ENCODE results near the gene BTBD19. TPM values are rescaled to one million over a fixed set of nuclear protein-coding genes. Genes with fewer than 3 reads are reported as not detected.
"Not testable (repeated sequence)": the region's sequence is repeated elsewhere in the genome, so short reads cannot be mapped to it uniquely, and the experiment has no call there.

Gene BTBD19
- total RNA-seq, 6 donors from 2014 or later: 5.1 to 63.9 (median 17.8) TPM

- no peaks in the 10 kb centered on the region for H3K9me3 ChIP-seq
- WGBS, 2 donors: 1 to 3% methylated on average over 8 to 16 of the region's 16 CpGs
- H3K36me3 ChIP-seq: peaks cover 17 to 45% (median 41%) of the 10 kb centered on the region in 4 donors
- H3K27ac ChIP-seq: peak overlapping the region; percentile 93 to 99 (median 98)
- peak overlapping the region in 1 of 4 donors; percentile 31 for H3K4me3 ChIP-seq
- DNase-seq (peak; percentile 86 to 99), ATAC-seq (ENCODE audit: low FRiP score in 2 of 2) (peak; percentile 85 to 92)
- H3K27me3 ChIP-seq: no peaks in the 10 kb centered on the region
- TF ChIP-seq POLR2AphosphoS5 (IDR thresholded peaks at IDR 0.05) (peak; percentile 89 to 90), CTCF (IDR thresholded peaks at IDR 0.05) (peak in 2 of 6 experiments; percentile 17 to 37), POLR2A (IDR thresholded peaks at IDR 0.05) (peak in 3 of 4 donors; percentile 23 to 62 (median 24)), EP300 (IDR thresholded peaks at IDR 0.05) (peak in 3 of 4 donors; percentile 26 to 94 (median 87))
- peaks cover 69 to 95% (median 88%) of the 10 kb centered on the region in 4 donors for H3K4me1 ChIP-seq
Measured at GRCh38 chr1:44807364-44808062, 810 bp upstream of the BTBD19 start.

GRCh38 chr1:44808938-44809917 lies 905 bp downstream of the BTBD19 start:
- ATAC-seq (ENCODE audit: low FRiP score in 2 of 2) (peak in 1 of 2 donors; percentile 3), DNase-seq (peak in 1 of 2 donors; percentile 79)
- Histone ChIP-seq H3K9me3 (no peaks in the 10 kb centered on the region), H3K4me3 (peak overlapping the region in 3 of 4 donors; percentile 6 to 31 (median 14)), H3K36me3 (peaks cover 7 to 28% (median 24%) of the 10 kb centered on the region in 4 donors), H3K27ac (peak overlapping the region; percentile 93 to 99 (median 98)), H3K4me1 (peaks cover 69 to 91% (median 85%) of the 10 kb centered on the region in 4 donors), H3K27me3 (no peaks in the 10 kb centered on the region)
- WGBS, 2 donors: 24 to 45% methylated on average over 4 to 6 of the region's 6 CpGs
- peak in 1 of 4 donors; percentile 62 for TF ChIP-seq POLR2A (IDR thresholded peaks at IDR 0.05)
- TF ChIP-seq CTCF (IDR thresholded peaks at IDR 0.05): peak in 2 of 6 experiments; percentile 13 to 26
- TF ChIP-seq EP300 (IDR thresholded peaks at IDR 0.05): peak in 2 of 4 donors; percentile 32 to 41
- peak; percentile 59 to 83 for TF ChIP-seq POLR2AphosphoS5 (IDR thresholded peaks at IDR 0.05)

GRCh38 chr1:44810101-44810761 lies 1.9 kb downstream of the BTBD19 start:
- H3K27ac ChIP-seq: peak overlapping the region; percentile 93 to 99 (median 98)
- ATAC-seq (ENCODE audit: low FRiP score in 2 of 2): no peak
- H3K4me1 ChIP-seq: peaks cover 70 to 96% (median 82%) of the 10 kb centered on the region in 4 donors
- H3K4me3 ChIP-seq: peak overlapping the region in 1 of 4 donors; percentile 31
- no peaks in the 10 kb centered on the region for H3K27me3 ChIP-seq
- WGBS, 2 donors: 23 to 51% methylated on average over 6 to 12 of the region's 12 CpGs
- no peak for TF ChIP-seq CTCF (IDR thresholded peaks at IDR 0.05)
- TF ChIP-seq POLR2AphosphoS5 (IDR thresholded peaks at IDR 0.05): peak in 1 of 2 donors; percentile 4
- no peak for TF ChIP-seq POLR2A (IDR thresholded peaks at IDR 0.05)
- TF ChIP-seq EP300 (IDR thresholded peaks at IDR 0.05): no peak
- no peaks in the 10 kb centered on the region for H3K9me3 ChIP-seq
- H3K36me3 ChIP-seq: peaks cover 2 to 18% (median 14%) of the 10 kb centered on the region in 4 donors
- DNase-seq: peak; percentile 82 to 85

GRCh38 chr1:44810762-44811105 lies 2.4 kb downstream of the BTBD19 start:
- WGBS, 2 donors: 84 to 88% methylated on average over 4 of the region's 4 CpGs
- Histone ChIP-seq H3K36me3 (peaks cover 0 to 13% (median 10%) of the 10 kb centered on the region in 4 donors), H3K27ac (peak overlapping the region; percentile 93 to 99 (median 98)), H3K4me1 (peaks cover 68 to 96% (median 80%) of the 10 kb centered on the region in 4 donors)
- ATAC-seq (ENCODE audit: low FRiP score in 2 of 2); H3K4me3 ChIP-seq; H3K9me3 ChIP-seq; H3K27me3 ChIP-seq; DNase-seq: not testable (repeated sequence)
